H1 (cell line): ENCODE measurements around the gene SLC39A8. TPM values are rescaled to one million over a fixed set of nuclear protein-coding genes. Genes with fewer than 3 reads are reported as not detected.

Experiments
- polyA plus RNA-seq, 7 experiments: library from polyadenylated mRNA; depleted of rRNA in 3 of 7; stranded (reverse) in 5 of 7; unstranded in 2 of 7; fragments of >200 nt in 5 of 7; fragments of 200-250 nt in 2 of 7; gene quantifications; 1 replicate in 5 of 7; 2 replicates in 1 of 7; 4 replicates in 1 of 7; pipeline versions ENCODE4 v1.2.1 to v1.2.3, GENCODE V29; 2011 to 2013; ENCODE audit warnings: missing spikeins in 2 of 7, mixed read lengths in 2 of 7
- total RNA-seq: library from RNA; stranded (reverse); fragmentation: NEBNext Ultra II Directional; extraction: Animal tissue kit (Norgen Biotek cat#: 25700); gene quantifications from 2 replicates; pipeline ENCODE4 v1.2.1, GENCODE V29; 2021
- TF ChIP-seq, protein P1 (sequence below): IDR thresholded peaks from 2 replicates; pipeline ENCODE4 v1.6.1; 2011; ENCODE audit warnings: low read length, improper control_type of control experiment

Gene SLC39A8
- total and polyA plus RNA-seq, 2 of the 8 experiments (the other 6 are each of a cell fraction or from before 2014, with no cell fraction given): 6.4 to 38.7 TPM

DNA sequence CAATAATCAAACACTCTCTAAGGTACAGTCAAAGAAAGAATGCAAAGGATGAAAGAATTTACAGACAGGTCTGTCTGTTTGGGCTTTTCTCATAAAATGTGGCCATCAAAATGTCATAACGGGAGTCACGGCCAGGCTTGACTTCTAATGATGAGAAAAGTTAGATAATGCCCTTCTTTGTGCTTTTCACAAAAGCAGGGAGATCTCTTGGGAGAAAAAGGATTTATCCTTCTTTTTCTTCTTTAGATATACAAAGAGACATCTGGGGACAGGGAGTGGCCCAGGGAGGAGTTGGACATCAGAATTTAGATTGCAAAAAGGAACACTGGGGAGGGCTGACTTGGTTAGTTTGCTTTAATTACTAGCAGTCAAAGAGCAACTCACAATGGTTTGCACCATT is 93.1 kb downstream of the SLC39A8 start (continued):
- TF ChIP-seq, protein P1, sequence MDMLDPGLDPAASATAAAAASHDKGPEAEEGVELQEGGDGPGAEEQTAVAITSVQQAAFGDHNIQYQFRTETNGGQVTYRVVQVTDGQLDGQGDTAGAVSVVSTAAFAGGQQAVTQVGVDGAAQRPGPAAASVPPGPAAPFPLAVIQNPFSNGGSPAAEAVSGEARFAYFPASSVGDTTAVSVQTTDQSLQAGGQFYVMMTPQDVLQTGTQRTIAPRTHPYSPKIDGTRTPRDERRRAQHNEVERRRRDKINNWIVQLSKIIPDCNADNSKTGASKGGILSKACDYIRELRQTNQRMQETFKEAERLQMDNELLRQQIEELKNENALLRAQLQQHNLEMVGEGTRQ: no peak
